ENCODE results near the gene KCND3. TPM values are rescaled to one million over a fixed set of nuclear protein-coding genes. Genes with fewer than 3 reads are reported as not detected.

KCND3 gene
- total RNA-seq, 1 donor from 2014 or later, result 0.43 TPM

DNA sequence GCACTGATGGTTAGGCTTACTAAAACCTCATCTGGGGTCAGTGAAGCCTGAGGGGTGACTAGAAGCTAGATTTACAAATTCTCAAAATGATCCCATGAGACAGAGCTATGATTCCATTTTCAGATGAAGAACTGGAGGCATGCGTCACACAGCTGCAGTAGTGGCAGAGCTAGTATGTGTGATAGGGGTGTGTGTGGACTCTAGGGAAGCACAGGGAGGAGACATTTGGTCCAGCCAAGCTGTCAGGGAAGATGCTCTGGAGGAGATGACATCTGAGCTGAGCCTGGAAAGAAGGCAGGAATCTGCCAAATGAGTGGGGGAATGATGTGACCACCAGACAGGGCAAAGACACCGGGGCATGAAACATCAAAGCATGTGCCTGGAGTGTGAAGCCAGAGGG lies 12.0 kb upstream of the KCND3 start:
- Histone ChIP-seq H3K79me2 (ENCODE audit: insufficient read depth, low read length) (no peaks in the 10 kb centered on the region), H3K9ac (ENCODE audit: low read length) (no peak overlapping the region), H3K4me3 (ENCODE audit: insufficient read depth, low read depth, low read length) (no peak overlapping the region), H4K20me1 (ENCODE audit: insufficient read depth, low read length) (no peaks in the 10 kb centered on the region), H3K9me3 (ENCODE audit: insufficient read depth, low read depth, low read length) (no peaks in the 10 kb centered on the region), H3K4me1 (ENCODE audit: insufficient read depth, low read length) (no peaks in the 10 kb centered on the region), H3K27me3 (ENCODE audit: insufficient read depth, low read length) (no peaks in the 10 kb centered on the region), H3K4me2 (ENCODE audit: low read length) (no peak overlapping the region), H3K27ac (ENCODE audit: low read depth, low read length) (no peak overlapping the region), H3K36me3 (ENCODE audit: insufficient read depth, low read length) (no peaks in the 10 kb centered on the region), H2AFZ (ENCODE audit: low read depth, low read length) (no peak overlapping the region)
- H3K27me3 Mint-ChIP-seq (ENCODE audit: low read depth, unreplicated experiment), result peaks cover 63% of the 10 kb centered on the region
- H3K4me3 Mint-ChIP-seq (ENCODE audit: unreplicated experiment), result no peak overlapping the region
- H3K27ac Mint-ChIP-seq (ENCODE audit: unreplicated experiment), result no peak overlapping the region
- no peak for FAIRE-seq
- no peak for TF ChIP-seq EZH2 (IDR thresholded peaks at IDR 0.05; ENCODE audit: insufficient read depth, low read length)
- TF ChIP-seq, protein P1, sequence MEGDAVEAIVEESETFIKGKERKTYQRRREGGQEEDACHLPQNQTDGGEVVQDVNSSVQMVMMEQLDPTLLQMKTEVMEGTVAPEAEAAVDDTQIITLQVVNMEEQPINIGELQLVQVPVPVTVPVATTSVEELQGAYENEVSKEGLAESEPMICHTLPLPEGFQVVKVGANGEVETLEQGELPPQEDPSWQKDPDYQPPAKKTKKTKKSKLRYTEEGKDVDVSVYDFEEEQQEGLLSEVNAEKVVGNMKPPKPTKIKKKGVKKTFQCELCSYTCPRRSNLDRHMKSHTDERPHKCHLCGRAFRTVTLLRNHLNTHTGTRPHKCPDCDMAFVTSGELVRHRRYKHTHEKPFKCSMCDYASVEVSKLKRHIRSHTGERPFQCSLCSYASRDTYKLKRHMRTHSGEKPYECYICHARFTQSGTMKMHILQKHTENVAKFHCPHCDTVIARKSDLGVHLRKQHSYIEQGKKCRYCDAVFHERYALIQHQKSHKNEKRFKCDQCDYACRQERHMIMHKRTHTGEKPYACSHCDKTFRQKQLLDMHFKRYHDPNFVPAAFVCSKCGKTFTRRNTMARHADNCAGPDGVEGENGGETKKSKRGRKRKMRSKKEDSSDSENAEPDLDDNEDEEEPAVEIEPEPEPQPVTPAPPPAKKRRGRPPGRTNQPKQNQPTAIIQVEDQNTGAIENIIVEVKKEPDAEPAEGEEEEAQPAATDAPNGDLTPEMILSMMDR (IDR thresholded peaks at IDR 0.05; ENCODE audit: insufficient read depth, low read depth, low read length), result no peak
- H3K9me3 Mint-ChIP-seq (ENCODE audit: unreplicated experiment), result peaks cover 3% of the 10 kb centered on the region
- H3K4me1 Mint-ChIP-seq (ENCODE audit: low read depth, unreplicated experiment), result no peaks in the 10 kb centered on the region
- H3K36me3 Mint-ChIP-seq (ENCODE audit: low read depth, unreplicated experiment), result no peaks in the 10 kb centered on the region
- DNase-seq (ENCODE audit: low read depth), result no peak

DNA sequence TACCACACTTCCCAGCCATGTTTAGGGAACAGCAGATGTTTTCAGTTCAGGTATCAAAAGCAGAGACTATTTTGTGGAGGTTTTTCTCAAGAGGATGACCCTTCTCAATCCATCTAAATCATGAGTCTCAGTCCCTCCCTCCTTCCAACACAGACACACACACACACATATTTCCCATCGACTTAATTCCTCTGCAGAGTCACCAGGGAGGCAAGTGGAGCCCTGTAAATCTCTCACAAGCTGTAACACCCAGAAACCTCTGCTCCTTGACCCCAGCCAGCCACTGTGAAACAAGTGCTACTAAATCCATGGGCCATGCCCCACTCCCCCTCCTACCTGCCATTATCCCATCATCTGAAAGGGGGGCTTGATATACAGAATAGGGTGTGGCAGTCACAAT lies 10.6 kb upstream of the KCND3 start:
- FAIRE-seq (no peak), DNase-seq (ENCODE audit: low read depth) (no peak)
- H2AFZ ChIP-seq (ENCODE audit: low read depth, low read length), result no peak overlapping the region
- Mint-ChIP-seq H3K4me1 (ENCODE audit: low read depth, unreplicated experiment) (no peaks in the 10 kb centered on the region), H3K4me3 (ENCODE audit: unreplicated experiment) (no peak overlapping the region), H3K9me3 (ENCODE audit: unreplicated experiment) (peaks cover 3% of the 10 kb centered on the region), H3K27me3 (ENCODE audit: low read depth, unreplicated experiment) (peaks cover 69% of the 10 kb centered on the region), H3K36me3 (ENCODE audit: low read depth, unreplicated experiment) (no peaks in the 10 kb centered on the region), H3K27ac (ENCODE audit: unreplicated experiment) (no peak overlapping the region)
- H3K4me3 ChIP-seq (ENCODE audit: insufficient read depth, low read depth, low read length), result no peak overlapping the region
- no peak overlapping the region for H3K4me2 ChIP-seq (ENCODE audit: low read length)
- H3K36me3 ChIP-seq (ENCODE audit: insufficient read depth, low read length), result no peaks in the 10 kb centered on the region
- no peaks in the 10 kb centered on the region for H3K79me2 ChIP-seq (ENCODE audit: insufficient read depth, low read length)
- no peak overlapping the region for H3K9ac ChIP-seq (ENCODE audit: low read length)
- TF ChIP-seq, protein P1 (IDR thresholded peaks at IDR 0.05; ENCODE audit: insufficient read depth, low read depth, low read length), result no peak
- no peak for TF ChIP-seq EZH2 (IDR thresholded peaks at IDR 0.05; ENCODE audit: insufficient read depth, low read length)
- H3K4me1 ChIP-seq (ENCODE audit: insufficient read depth, low read length), result no peaks in the 10 kb centered on the region
- no peak overlapping the region for H3K27ac ChIP-seq (ENCODE audit: low read depth, low read length)
- H3K9me3 ChIP-seq (ENCODE audit: insufficient read depth, low read depth, low read length), result no peaks in the 10 kb centered on the region
- peaks cover 4% of the 10 kb centered on the region for H3K27me3 ChIP-seq (ENCODE audit: insufficient read depth, low read length)
- no peaks in the 10 kb centered on the region for H4K20me1 ChIP-seq (ENCODE audit: insufficient read depth, low read length)

DNA sequence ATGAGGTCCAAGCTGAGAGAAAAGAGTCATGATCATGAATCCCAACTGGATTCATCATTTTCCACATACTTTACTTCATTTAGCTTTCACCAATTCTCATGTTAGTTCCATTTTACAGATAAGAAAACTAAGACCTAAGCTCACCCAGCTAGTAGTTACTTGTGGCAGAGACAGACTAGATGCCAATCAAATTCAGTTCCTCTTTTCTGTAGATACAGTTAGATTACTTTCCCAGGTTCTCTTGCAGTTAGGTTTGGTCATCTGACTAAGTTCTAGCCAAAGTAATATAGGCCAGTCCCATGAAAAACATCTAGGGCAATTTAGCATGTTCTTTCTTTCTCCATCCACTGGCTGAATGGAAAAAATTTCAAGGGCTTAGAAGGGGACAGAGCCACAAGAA lies 8.9 kb upstream of the KCND3 start:
- no peak overlapping the region for H3K9ac ChIP-seq (ENCODE audit: low read length)
- no peaks in the 10 kb centered on the region for H3K9me3 ChIP-seq (ENCODE audit: insufficient read depth, low read depth, low read length)

More for the DNA sequence above, 8.9 kb upstream of the KCND3 start:
- Histone ChIP-seq H3K27me3 (ENCODE audit: insufficient read depth, low read length) (peaks cover 4% of the 10 kb centered on the region), H3K27ac (ENCODE audit: low read depth, low read length) (no peak overlapping the region), H3K4me2 (ENCODE audit: low read length) (no peak overlapping the region), H3K4me3 (ENCODE audit: insufficient read depth, low read depth, low read length) (no peak overlapping the region), H4K20me1 (ENCODE audit: insufficient read depth, low read length) (no peaks in the 10 kb centered on the region), H3K4me1 (ENCODE audit: insufficient read depth, low read length) (no peaks in the 10 kb centered on the region), H3K36me3 (ENCODE audit: insufficient read depth, low read length) (no peaks in the 10 kb centered on the region), H2AFZ (ENCODE audit: low read depth, low read length) (no peak overlapping the region), H3K79me2 (ENCODE audit: insufficient read depth, low read length) (no peaks in the 10 kb centered on the region)
- TF ChIP-seq, protein P1 (IDR thresholded peaks at IDR 0.05; ENCODE audit: insufficient read depth, low read depth, low read length), result no peak
- no peak for TF ChIP-seq EZH2 (IDR thresholded peaks at IDR 0.05; ENCODE audit: insufficient read depth, low read length)
- Mint-ChIP-seq H3K27ac (ENCODE audit: unreplicated experiment) (no peak overlapping the region), H3K9me3 (ENCODE audit: unreplicated experiment) (peaks cover 3% of the 10 kb centered on the region), H3K4me1 (ENCODE audit: low read depth, unreplicated experiment) (no peaks in the 10 kb centered on the region), H3K4me3 (ENCODE audit: unreplicated experiment) (no peak overlapping the region), H3K36me3 (ENCODE audit: low read depth, unreplicated experiment) (no peaks in the 10 kb centered on the region), H3K27me3 (ENCODE audit: low read depth, unreplicated experiment) (peaks cover 72% of the 10 kb centered on the region)
- FAIRE-seq (no peak), DNase-seq (ENCODE audit: low read depth) (no peak)

Data from astrocyte (in vitro differentiated cells and primary cell).